IMR-90 (cell line): Measurements from ENCODE around the gene GKN2. TPM values are rescaled to one million over a fixed set of nuclear protein-coding genes. Genes with fewer than 3 reads are reported as not detected.

Source experiments
- ATAC-seq: fragments of 200-7000 bp; cut with Tn5 transposase; 2 replicates; pipeline ENCODE4 v1.9.1; 2020; ENCODE audit warnings: low read depth, mild to moderate bottlenecking, moderate library complexity
- BruUV-seq: library from RNA; stranded (reverse); fragments of 400-500 nt; replicated peaks from 2 replicates; lab custom pipeline; 2021; lab: Mats Ljungman, UMichigan
- CTCF ChIA-PET: fragments of 300-600 bp; formaldehyde crosslinking; extraction: SDS; loops from one replicate; lab custom pipeline; 2021; ENCODE audit warnings: antibody characterized with exemption; lab: Yijun Ruan, JAX
- POLR2A ChIA-PET: fragments of 300-600 bp; sonication (Branson Sonifier 250); formaldehyde crosslinking; loops from one replicate; lab custom pipeline; 2022; ENCODE audit warnings: antibody characterized with exemption; ENCODE audit not compliant: unreplicated experiment; lab: Charles Lee
- DNase-seq: peaks from one replicate; pipeline ENCODE4 v3.0.0; 2013
- H2AFZ ChIP-seq: replicated peaks from 2 replicates; pipeline ENCODE3; 2013; ENCODE audit warnings: low read length, mild to moderate bottlenecking; ENCODE audit not compliant: poor library complexity
- H2AK5ac ChIP-seq: 2 replicates; pipeline ENCODE4 v1.6.1; 2013; ENCODE audit warnings: low read depth, low read length, inconsistent platforms
- H2AK9ac ChIP-seq: replicated peaks from 2 replicates; pipeline ENCODE3; 2013; ENCODE audit warnings: mild to moderate bottlenecking, low read depth, low read length, moderate library complexity; ENCODE audit not compliant: poor library complexity
- H2BK120ac ChIP-seq: 2 replicates; pipeline ENCODE4 v1.6.1; 2013; ENCODE audit warnings: low read depth, low read length, inconsistent platforms
- H2BK15ac ChIP-seq: 3 replicates; pipeline ENCODE4 v1.6.1; 2013; ENCODE audit warnings: low read depth, low read length, inconsistent platforms
- H2BK20ac ChIP-seq: 2 replicates; pipeline ENCODE4 v1.6.1; 2013; ENCODE audit warnings: low read depth, mild to moderate bottlenecking, inconsistent platforms, low read length, moderate library complexity
- H2BK5ac ChIP-seq: 2 replicates; pipeline ENCODE4 v1.6.1; 2013; ENCODE audit warnings: mild to moderate bottlenecking, low read depth, low read length, inconsistent platforms; ENCODE audit not compliant: poor library complexity, severe bottlenecking
- H3K14ac ChIP-seq: replicated peaks from 2 replicates; pipeline ENCODE4 v1.6.1; 2013; ENCODE audit warnings: low read depth, low read length, inconsistent platforms
- H3K18ac ChIP-seq: 2 replicates; pipeline ENCODE4 v1.6.1; 2013; ENCODE audit warnings: low read depth, low read length, control low read depth
- H3K23ac ChIP-seq: 2 replicates; pipeline ENCODE4 v1.6.1; 2013; ENCODE audit warnings: low read depth, low read length, inconsistent platforms
- H3K27ac ChIP-seq: 2 replicates; pipeline ENCODE4 v1.5.1; 2013; ENCODE audit warnings: mild to moderate bottlenecking, control low read depth, low read length; ENCODE audit not compliant: insufficient read depth
- H3K27me3 ChIP-seq: 2 replicates; pipeline ENCODE4 v1.6.1; 2013; ENCODE audit warnings: low read length; ENCODE audit not compliant: control insufficient read depth, insufficient read depth
- H3K36me3 ChIP-seq: 2 replicates; pipeline ENCODE4 v1.6.1; 2013; ENCODE audit warnings: low read length, mixed read lengths; ENCODE audit not compliant: control insufficient read depth, insufficient read depth
- H3K4ac ChIP-seq: 2 replicates; pipeline ENCODE4 v1.6.1; 2013; ENCODE audit warnings: low read depth, low read length, inconsistent platforms
- H3K4me1 ChIP-seq: 2 replicates; pipeline ENCODE4 v1.6.1; 2013; ENCODE audit warnings: low read length, mixed read lengths; ENCODE audit not compliant: control insufficient read depth, insufficient read depth
- H3K4me2 ChIP-seq: 2 replicates; pipeline ENCODE4 v1.6.1; 2013; ENCODE audit warnings: low read depth, mild to moderate bottlenecking, control low read depth, low read length, moderate library complexity
- H3K4me3 ChIP-seq: 2 replicates; pipeline ENCODE4 v1.5.1; 2013; ENCODE audit warnings: low read depth, mild to moderate bottlenecking, control low read depth, low read length, moderate library complexity; ENCODE audit not compliant: insufficient read depth
- H3K56ac ChIP-seq: 2 replicates; pipeline ENCODE4 v1.6.1; 2013; ENCODE audit warnings: low read length, inconsistent platforms; ENCODE audit not compliant: insufficient read depth; ENCODE audit errors: extremely low read depth
- H3K79me1 ChIP-seq, 2 experiments: 2 replicates each; pipeline ENCODE4 v1.6.1; 2013; ENCODE audit warnings: low read length in 2 of 2, inconsistent platforms in 1 of 2, low read depth in 1 of 2
- H3K9ac ChIP-seq: 2 replicates; pipeline ENCODE4 v1.6.1; 2013; ENCODE audit warnings: low read depth, low read length, control low read depth
- H3K9me1 ChIP-seq: 2 replicates; pipeline ENCODE4 v1.6.1; 2013; ENCODE audit warnings: low read length, inconsistent platforms; ENCODE audit not compliant: insufficient read depth
- H3K9me3 ChIP-seq: 2 replicates; pipeline ENCODE4 v1.6.1; 2013; ENCODE audit warnings: low read length; ENCODE audit not compliant: control insufficient read depth, insufficient read depth
- H4K20me1 ChIP-seq: 2 replicates; pipeline ENCODE4 v1.6.1; 2013; ENCODE audit warnings: low read length, inconsistent platforms; ENCODE audit not compliant: insufficient read depth
- H4K5ac ChIP-seq: 2 replicates; pipeline ENCODE4 v1.6.1; 2013; ENCODE audit warnings: mild to moderate bottlenecking, low read depth, low read length, control low read depth
- H4K8ac ChIP-seq, 2 experiments: 2 replicates each; pipeline ENCODE4 v1.6.1; 2013; ENCODE audit warnings: low read depth in 2 of 2, low read length in 2 of 2, control low read depth in 1 of 2, inconsistent platforms in 1 of 2
- H4K91ac ChIP-seq: 2 replicates; pipeline ENCODE4 v1.6.1; 2013; ENCODE audit warnings: low read depth, low read length, inconsistent platforms; ENCODE audit not compliant: insufficient read depth
- BHLHE40 ChIP-seq: fragments of 150-350 bp; IDR thresholded peaks from 2 replicates; pipeline ENCODE4 v1.6.1; 2016; ENCODE audit warnings: mild to moderate bottlenecking, low read depth, low read length
- CEBPB ChIP-seq: IDR thresholded peaks from 2 replicates; pipeline ENCODE4 v1.6.1; 2012; ENCODE audit warnings: low read depth, low read length, improper control_type of control experiment
- MAZ ChIP-seq: IDR thresholded peaks from 2 replicates; pipeline ENCODE4 v1.6.1; 2012; ENCODE audit warnings: low read depth, mild to moderate bottlenecking, low read length, improper control_type of control experiment, moderate library complexity, borderline replicate concordance
- NFE2L2 ChIP-seq: fragments of 150-350 bp; IDR thresholded peaks from 2 replicates; pipeline ENCODE4 v1.6.1; 2016; ENCODE audit warnings: low read depth, mild to moderate bottlenecking, low read length
- SMC3 ChIP-seq: fragments of 150-350 bp; IDR thresholded peaks from 2 replicates; pipeline ENCODE4 v1.6.1; 2016; ENCODE audit warnings: low read depth, mild to moderate bottlenecking, antibody characterized with exemption, low read length, moderate library complexity
- WGBS, 2 experiments: methylation state at CpG; one replicate each; pipeline versions ENCODE4 v1.1.5 to v1.1.7; 2013; ENCODE audit warnings: missing lambda C conversion rate in 2 of 2; ENCODE audit not compliant: insufficient read length in 1 of 2; ENCODE audit errors: extremely low coverage in 2 of 2; 5-methylcytosine and 5-hydroxymethylcytosine counted together
- dilution Hi-C: fragments of 300-500 bp; cut with HindIII; formaldehyde crosslinking; loops from one replicate; pipeline ENCODE4 v1.14.3; 2018; ENCODE audit warnings: low sequenced_read_pairs; ENCODE audit not compliant: unreplicated experiment
- in situ Hi-C: fragments of 300-500 bp; cut with MboI; formaldehyde crosslinking; loops from 3 replicates; pipeline ENCODE4 v1.14.3; 2019; ENCODE audit warnings: low sequenced_read_pairs, inconsistent platforms, mixed read lengths
- intact Hi-C: fragments of 100-400 bp; cut with micrococcal nuclease; formaldehyde crosslinking; loops from 2 replicates; pipeline ENCODE4 v1.10.0; 2022
- polyA plus RNA-seq, 3 experiments: library from polyadenylated mRNA; depleted of rRNA; stranded (reverse); fragments of >200 nt; gene quantifications; 2 replicates each; pipeline ENCODE4 v1.2.3, GENCODE V29; 2012; ENCODE audit warnings: low replicate concordance in 1 of 3
- total RNA-seq: library from RNA; depleted of rRNA; stranded (reverse); fragments of >200 nt; gene quantifications from 2 replicates; pipeline ENCODE4 v1.2.3, GENCODE V29; 2012

The GKN2 gene
- total and polyA plus RNA-seq, 2 of the 4 experiments (the other 2 are of a cell fraction), result not detected

- in situ Hi-C loops, result loop anchor here (5.0 kb wide), 1 partner anchor 359 kb away; no protein-coding TSS in a partner anchor
- POLR2A ChIA-PET, result interaction anchor here (0.6 kb wide), 1 partner anchor 229 kb away, joined by 4 read pairs; no protein-coding TSS in a partner anchor
- CTCF ChIA-PET, result interaction anchor here (0.6 kb wide), 1 partner anchor 64 kb away, joined by 3 read pairs; the partner anchor contains the start of gene ANTXR1
Measured at GRCh38 chr2:68948710-68949109, 4.0 kb downstream of the GKN2 start.

More at GRCh38 chr2:68948710-68949109, 4.0 kb downstream of the GKN2 start:
- no CpG with 5 or more reads among the region's 1 CpG for WGBS, 2 experiments
- no peak overlapping the region for H2BK15ac ChIP-seq
- H2BK20ac ChIP-seq, result no peak overlapping the region
- no peaks in the 10 kb centered on the region for H3K79me1 ChIP-seq
- H3K9me1 ChIP-seq, result no peaks in the 10 kb centered on the region
- no peak overlapping the region for H2AK9ac ChIP-seq
- peaks cover 3% of the 10 kb centered on the region for H3K4me1 ChIP-seq
- no peak overlapping the region for H3K9ac ChIP-seq
- no peaks in the 10 kb centered on the region for H3K27me3 ChIP-seq
- BruUV-seq, result no TSS peak
- DNase-seq (no peak), ATAC-seq (no peak)
- H3K56ac ChIP-seq, result no peak overlapping the region
- H3K18ac ChIP-seq, result no peak overlapping the region
- H2BK5ac ChIP-seq, result no peak overlapping the region
- H3K36me3 ChIP-seq, result no peaks in the 10 kb centered on the region
- no peak overlapping the region for H4K91ac ChIP-seq
- no peak overlapping the region for H3K4ac ChIP-seq
- no peak overlapping the region for H4K8ac ChIP-seq
- no peaks in the 10 kb centered on the region for H3K9me3 ChIP-seq
- no peak overlapping the region for H3K14ac ChIP-seq
- H3K27ac ChIP-seq, result no peak overlapping the region
- H2BK120ac ChIP-seq, result no peak overlapping the region
- no peak overlapping the region for H2AFZ ChIP-seq
- intact Hi-C loops, result no loop called here
- H4K5ac ChIP-seq, result no peak overlapping the region
- dilution Hi-C loops, result no loop called here
- TF ChIP-seq CEBPB (no peak), MAZ (no peak), NFE2L2 (no peak), SMC3 (no peak), BHLHE40 (no peak)
- no peak overlapping the region for H3K4me2 ChIP-seq
- H3K23ac ChIP-seq, result no peak overlapping the region
- no peak overlapping the region for H2AK5ac ChIP-seq
- no peak overlapping the region for H3K4me3 ChIP-seq
- H4K20me1 ChIP-seq, result no peaks in the 10 kb centered on the region
